Erythroblast (primary cell): ENCODE data around the gene RNF44.

Source experiments
- GATA1 ChIP-seq: IDR thresholded peaks from 2 replicates; pipeline ENCODE4 v1.6.1; 2011; ENCODE audit warnings: low read depth, mild to moderate bottlenecking, control low read depth, low read length, moderate library complexity
- POLR2A ChIP-seq: IDR thresholded peaks from 2 replicates; pipeline ENCODE4 v1.6.1; 2011; ENCODE audit warnings: mild to moderate bottlenecking, low read length

DNA sequence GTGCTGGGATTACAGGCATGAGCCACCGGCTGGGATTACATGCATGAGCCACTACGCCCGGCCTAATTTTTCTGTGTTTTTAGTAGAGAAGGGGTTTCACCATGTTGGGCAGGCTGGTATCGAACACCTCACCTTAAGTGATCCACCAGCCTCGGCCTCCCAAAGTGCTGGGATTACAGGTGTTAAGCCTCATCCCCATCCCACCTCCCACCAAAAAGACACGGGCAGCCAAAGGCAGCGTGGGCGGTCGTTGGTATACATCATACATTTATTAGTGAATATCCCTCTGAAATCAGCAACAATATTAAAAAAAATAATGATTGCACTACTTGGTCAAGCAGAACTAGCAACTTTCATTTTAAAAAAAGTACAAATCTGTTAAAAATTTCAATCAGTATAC lies 10.7 kb downstream of the RNF44 start:
- no peak for TF ChIP-seq POLR2A
- TF ChIP-seq GATA1, result no peak
